ENCODE results near the gene PER2.

GRCh38 chr2:238294393-238295143 lies 6.2 kb upstream of the PER2 start:
- TF ChIP-seq CTCF (IDR thresholded peaks at IDR 0.05) = no peak
- TF ChIP-seq POLR2A (IDR thresholded peaks at IDR 0.05) = no peak
